GM12873 (cell line): Measurements from ENCODE around the gene DIP2C.

ENCODE experiments used
- CTCF ChIP-seq: IDR thresholded peaks from 2 replicates; pipeline ENCODE4 v1.5.1; 2012; ENCODE audit warnings: low read depth, mild to moderate bottlenecking, moderate library complexity, low read length, control low read depth; ENCODE audit not compliant: insufficient read depth; ENCODE audit errors: missing control alignments

Gene DIP2C

GRCh38 chr10:507355-507699, 182.1 kb downstream of the DIP2C start:
- no peak for TF ChIP-seq CTCF

- no peak for TF ChIP-seq CTCF
Observed at GRCh38 chr10:506451-507354, 182.8 kb downstream of the DIP2C start.

GRCh38 chr10:505419-505818, 184.0 kb downstream of the DIP2C start:
- TF ChIP-seq CTCF, result no peak

- no peak for TF ChIP-seq CTCF
Observed at GRCh38 chr10:504806-505205, 184.7 kb downstream of the DIP2C start.

GRCh38 chr10:504121-504611, 185.3 kb downstream of the DIP2C start:
- no peak for TF ChIP-seq CTCF

GRCh38 chr10:501596-501995, 187.9 kb downstream of the DIP2C start:
- TF ChIP-seq CTCF, result no peak

GRCh38 chr10:500876-501275, 188.6 kb downstream of the DIP2C start:
- no peak for TF ChIP-seq CTCF
